GM18520 (cell line): ENCODE results near the gene ALPP.
"Not testable (repeated sequence)": the region's sequence is repeated elsewhere in the genome, so short reads cannot be mapped to it uniquely, and the experiment has no call there.

Source experiments
- ATAC-seq: cut with Tn5 transposase; IDR thresholded peaks from one replicate; pipeline ENCODE4 v1.9.1; 2021; ENCODE audit not compliant: unreplicated experiment

The ALPP gene

DNA sequence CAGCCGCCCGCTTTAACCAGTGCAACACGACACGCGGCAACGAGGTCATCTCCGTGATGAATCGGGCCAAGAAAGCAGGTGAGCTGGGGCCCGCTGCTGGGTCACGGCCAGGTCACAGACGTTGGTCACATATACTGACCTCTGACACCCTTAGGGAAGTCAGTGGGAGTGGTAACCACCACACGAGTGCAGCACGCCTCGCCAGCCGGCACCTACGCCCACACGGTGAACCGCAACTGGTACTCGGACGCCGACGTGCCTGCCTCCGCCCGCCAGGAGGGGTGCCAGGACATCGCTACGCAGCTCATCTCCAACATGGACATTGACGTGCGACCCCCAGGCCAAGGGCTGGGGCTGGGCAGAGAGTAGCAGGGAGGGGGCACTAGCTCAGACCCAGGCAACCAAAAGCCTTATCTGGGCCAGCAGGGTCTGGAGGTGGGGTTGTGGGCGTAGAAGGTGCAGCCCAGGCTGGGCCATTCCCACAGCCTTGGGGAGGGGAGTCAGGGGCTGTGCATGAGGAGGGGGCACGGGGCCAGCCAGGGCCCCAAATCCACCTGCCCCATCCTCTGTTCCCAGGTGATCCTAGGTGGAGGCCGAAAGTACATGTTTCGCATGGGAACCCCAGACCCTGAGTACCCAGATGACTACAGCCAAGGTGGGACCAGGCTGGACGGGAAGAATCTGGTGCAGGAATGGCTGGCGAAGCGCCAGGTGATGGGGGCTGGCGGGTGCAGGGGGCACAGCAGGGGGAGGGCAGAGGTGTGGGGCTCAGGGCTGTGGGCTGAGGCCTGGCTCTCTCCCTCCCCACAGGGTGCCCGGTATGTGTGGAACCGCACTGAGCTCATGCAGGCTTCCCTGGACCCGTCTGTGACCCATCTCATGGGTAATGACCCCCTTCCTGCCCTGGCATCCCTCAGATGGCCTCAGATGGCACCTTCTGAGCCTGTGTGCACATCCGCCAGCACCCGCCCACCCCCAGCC lies 1.3 kb downstream of the ALPP start:
- ATAC-seq = not testable (repeated sequence)

DNA sequence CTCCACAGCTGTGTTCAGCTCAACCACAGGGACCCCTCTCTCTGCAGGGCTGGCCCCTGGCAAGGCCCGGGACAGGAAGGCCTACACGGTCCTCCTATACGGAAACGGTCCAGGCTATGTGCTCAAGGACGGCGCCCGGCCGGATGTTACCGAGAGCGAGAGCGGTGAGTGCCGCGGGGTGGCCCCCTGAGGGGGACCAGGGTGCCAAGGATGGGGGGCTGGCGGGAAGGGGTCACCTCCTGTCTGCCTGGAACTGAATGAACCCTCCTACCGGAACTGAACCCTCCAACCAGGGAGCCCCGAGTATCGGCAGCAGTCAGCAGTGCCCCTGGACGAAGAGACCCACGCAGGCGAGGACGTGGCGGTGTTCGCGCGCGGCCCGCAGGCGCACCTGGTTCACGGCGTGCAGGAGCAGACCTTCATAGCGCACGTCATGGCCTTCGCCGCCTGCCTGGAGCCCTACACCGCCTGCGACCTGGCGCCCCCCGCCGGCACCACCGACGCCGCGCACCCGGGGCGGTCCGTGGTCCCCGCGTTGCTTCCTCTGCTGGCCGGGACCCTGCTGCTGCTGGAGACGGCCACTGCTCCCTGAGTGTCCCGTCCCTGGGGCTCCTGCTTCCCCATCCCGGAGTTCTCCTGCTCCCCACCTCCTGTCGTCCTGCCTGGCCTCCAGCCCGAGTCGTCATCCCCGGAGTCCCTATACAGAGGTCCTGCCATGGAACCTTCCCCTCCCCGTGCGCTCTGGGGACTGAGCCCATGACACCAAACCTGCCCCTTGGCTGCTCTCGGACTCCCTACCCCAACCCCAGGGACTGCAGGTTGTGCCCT lies 2.9 kb downstream of the ALPP start:
- not testable (repeated sequence) for ATAC-seq

DNA sequence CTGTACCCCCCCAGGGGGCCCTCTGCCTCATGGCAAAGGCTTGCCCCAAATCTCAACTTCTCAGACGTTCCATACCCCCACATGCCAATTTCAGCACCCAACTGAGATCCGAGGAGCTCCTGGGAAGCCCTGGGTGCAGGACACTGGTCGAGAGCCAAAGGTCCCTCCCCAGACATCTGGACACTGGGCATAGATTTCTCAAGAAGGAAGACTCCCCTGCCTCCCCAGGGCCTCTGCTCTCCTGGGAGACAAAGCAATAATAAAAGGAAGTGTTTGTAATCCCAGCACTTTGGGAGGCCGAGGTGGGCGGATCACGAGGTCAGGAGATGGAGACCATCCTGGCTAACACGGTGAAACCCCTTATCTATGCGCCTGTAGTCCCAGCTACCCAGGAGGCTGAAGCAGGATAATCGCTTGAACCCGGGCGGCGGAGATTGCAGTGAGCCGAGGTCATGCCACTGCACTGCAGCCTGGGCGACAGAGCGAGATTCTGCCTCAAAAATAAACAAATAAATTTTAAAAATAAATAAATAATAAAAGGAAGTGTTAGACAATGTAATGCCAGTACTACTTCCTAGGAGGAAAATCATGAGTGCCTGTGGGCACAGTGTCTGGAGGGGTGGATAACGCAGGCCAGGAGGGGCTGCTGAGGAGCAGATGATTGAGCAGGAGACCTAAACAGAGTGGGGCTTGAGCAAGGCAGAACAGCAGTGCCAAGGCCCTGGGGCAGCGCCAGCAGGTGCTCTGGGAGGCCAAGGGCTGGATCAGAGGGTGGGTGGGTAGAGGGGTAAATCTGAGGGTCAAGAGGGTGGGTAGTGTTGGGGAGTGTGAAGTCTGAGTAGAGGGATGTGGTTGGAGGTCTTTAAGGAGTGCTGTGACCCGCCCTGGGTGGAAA lies 4.0 kb downstream of the ALPP start:
- ATAC-seq = no peak

DNA sequence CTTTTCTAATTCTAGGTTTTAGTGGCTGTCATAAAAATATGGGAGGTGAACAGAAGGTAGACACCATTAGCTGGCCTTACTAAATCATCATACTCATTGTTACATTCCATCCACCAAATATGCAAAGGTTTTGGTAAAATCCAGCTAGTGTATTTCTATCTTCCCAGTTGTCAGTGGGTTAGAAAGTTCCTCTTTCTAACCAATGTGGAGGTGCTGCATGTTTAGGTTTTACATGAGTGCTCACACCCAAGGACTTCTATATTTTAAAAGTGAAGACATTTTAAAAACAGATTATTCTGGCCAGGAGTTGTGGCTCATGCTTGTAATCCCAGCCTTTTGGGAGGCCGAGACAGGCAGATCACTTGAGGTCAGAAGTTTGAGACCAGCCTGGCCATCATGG lies 5.9 kb downstream of the ALPP start:
- ATAC-seq = no peak

DNA sequence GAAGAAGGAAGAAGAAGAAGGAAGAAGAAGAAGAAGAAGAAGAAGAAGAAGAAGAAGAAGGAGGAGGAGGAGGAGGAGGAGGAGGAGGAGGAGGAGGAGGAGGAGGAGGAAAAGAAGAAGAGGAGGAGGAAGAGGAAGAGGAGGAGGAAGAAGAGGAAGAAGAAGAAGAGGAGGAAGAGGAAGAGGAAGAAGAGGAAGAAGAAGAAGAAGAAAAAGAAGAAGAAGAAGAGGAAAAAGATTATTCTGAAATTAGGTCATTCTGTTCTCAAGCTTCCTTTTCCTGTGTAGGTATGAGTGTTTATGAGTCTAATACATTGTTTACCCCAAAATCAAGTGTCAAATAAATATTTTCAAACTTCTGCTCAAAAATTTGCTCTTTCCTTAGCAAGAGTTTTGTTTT lies 6.5 kb downstream of the ALPP start:
- not testable (repeated sequence) for ATAC-seq

DNA sequence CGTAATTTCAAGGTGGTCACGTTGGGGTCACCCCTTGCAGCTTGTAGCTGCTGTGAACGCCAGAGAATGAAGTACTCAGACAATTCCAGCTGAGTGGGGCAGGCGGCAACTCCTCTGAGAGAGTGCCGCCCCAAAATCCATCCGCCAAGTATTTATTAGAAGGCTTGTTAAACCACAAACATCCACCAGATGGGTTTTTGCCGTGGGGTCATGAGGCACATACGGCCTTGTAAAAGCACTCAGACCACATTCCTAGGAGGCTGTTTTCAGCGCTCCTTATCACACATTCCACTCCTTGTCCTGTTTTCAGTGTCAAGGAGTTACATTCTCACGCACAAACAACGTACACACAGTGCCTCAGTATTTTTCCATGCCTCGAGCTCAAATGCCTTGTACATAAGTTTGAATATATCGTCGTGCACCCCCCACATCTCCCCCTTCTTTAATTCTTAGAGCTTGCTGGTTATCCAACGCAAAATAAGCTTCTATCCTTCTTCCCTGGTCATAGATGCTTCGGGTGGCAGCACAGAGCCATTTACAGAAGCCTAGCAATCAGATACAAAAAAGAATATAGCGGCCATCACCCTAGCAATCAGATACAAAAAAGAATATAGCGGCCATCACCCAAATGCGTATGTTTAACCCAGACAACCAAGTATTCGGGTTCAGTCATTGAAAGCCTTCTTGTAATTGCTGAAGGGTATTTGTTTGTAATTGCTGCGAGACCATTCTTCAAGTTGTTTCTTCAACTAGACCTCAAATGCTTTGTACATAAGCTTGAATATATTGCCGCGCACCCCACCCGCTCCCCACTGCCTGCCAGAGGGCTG lies 7.3 kb downstream of the ALPP start:
- ATAC-seq = no peak

DNA sequence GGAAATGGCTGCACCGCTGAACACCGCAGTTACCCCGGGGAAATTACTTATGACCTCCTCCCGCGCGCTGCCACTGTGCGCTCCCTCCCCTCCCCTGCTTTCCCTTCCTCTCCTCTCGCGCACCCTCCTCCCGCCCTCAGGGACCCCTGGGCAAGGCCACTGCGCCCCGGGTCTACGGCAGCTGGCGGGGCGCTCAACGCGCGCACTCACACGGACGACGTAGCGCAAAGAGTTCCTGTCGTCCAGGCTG lies 7.9 kb downstream of the ALPP start:
- ATAC-seq = no peak

DNA sequence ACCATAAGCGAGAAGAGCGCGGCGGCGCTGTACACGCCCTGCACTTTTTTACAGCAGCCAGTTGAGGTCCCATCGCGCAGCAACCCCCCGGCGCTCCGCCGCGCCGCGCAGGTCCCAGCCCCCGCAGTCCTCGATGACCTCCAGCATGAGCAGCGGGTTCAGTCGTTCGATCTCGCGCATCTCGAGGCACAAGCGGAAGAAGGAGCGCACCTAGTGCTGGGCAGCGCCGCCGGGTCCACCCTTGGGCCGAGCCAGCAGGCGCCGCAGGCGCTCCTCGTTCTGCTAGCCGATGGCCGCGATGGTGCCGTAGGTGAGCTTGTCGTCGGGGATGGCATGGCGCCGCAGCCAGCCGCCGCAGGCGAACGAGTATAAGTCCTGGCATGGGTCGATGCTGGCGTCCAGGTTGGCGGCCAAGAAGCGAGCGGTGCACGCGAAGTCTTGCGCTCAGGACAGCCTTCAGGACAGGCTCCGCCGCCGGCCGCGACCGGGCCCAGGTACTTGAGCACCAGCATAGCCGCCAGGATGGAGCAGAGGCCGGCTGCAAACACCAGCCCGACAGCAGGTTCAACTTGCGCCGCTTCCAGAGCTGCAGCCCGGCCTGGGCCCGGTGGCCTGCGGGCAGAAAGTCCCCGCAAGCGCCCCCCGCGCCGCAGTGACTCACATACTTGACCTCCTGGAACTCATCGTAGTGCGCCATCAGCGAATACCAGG lies 8.3 kb downstream of the ALPP start:
- no peak for ATAC-seq

DNA sequence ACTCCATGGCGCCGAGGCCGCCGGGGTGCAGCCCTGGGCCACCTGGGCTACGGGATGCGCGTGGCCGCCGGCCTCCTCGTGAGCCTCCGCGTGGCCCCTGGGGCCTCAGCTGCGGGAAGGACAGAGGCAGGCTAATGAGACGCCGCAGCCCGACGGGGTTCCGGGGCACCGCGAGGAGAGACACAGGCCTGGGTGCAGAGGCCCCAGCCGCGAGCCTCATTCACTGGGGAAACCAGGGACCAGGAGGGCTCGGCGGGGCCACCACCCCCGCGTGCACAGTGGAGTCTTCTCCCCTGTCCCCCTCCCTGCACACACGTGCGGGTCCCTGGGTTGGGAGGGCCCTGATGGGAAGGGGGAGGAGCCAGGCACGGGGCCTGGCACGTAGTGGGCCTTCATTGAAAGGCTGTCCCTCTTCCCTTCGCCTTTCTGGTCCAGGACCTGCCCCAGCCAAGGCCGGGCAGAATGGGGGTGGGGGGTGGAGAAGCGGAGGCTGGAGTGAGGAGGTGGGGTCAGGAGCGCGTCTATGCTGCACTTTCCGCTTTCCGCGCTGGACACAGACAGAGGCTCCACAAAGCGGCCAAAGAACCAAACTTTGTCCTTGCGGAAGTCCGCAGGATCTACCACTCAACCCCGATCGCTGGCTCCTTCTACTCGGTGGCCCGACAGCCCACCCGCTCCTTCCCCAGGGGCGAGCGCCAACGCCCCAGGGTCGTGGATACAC lies 9.1 kb downstream of the ALPP start:
- no peak for ATAC-seq

DNA sequence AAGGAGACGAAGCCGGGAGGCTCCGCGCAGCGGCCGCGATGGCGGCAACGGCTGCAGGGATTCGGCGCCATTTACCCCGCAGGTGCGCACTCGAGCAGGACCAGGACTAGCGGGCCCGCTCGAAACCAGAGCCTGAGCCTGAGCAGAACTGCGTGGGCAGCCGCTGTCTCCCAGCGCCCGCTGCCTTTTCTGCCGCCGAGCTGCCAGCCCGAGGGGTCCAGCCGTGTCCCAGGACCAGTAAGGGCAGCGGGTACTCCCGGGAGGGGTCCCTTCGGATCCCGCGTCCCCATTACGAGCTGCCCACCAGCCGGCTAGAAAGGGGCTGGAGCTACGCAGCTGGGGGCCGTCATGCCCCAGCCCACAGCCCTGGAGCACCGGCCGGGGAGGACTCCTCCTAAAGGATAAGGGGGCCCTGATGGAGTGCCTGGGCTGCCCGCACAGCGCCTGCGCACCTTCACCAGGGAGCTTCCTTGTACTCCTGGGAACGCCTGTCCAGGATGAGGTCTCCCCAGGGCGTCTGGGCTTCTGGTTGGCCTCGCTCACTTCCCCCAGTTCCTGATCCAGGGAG lies 9.9 kb downstream of the ALPP start:
- no peak for ATAC-seq

DNA sequence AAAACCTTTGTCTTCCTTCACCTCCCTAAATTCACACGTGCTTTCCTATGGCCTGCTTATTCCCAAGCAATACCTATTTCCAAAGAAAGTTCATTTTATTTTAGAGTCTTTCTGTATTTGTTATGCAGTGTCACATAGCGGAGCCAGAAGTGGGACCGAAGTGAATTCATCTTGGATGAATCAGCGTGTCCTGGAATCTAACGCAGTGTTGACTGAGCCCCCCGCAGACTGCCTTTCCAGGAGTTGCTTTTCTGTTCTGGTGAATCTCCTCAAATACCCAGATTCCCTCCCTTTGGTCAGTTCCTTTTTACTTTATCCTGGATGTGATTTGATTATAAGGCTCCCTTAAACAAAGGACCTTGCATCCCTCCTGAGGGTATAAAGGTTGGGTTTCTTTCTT lies 10.8 kb downstream of the ALPP start:
- ATAC-seq = no peak

DNA sequence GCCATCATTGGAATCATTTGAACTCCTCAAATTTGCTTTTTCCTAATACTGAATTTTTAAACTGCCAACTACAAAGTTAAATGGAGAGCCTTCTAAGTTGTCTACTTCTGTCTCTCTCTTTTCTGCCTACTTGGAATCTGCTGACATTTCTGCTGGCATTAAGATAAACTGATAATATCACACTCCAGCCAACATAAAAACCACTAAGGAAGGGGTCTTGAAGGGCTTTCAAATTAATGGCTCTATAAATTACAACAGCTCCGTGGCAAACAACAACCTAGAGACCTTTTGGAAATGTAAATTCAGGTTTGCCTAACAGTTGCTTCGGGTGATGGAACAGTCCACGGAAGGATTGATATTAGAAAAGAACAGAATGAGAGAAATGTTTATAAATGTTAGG lies 12.1 kb downstream of the ALPP start:
- no peak for ATAC-seq

DNA sequence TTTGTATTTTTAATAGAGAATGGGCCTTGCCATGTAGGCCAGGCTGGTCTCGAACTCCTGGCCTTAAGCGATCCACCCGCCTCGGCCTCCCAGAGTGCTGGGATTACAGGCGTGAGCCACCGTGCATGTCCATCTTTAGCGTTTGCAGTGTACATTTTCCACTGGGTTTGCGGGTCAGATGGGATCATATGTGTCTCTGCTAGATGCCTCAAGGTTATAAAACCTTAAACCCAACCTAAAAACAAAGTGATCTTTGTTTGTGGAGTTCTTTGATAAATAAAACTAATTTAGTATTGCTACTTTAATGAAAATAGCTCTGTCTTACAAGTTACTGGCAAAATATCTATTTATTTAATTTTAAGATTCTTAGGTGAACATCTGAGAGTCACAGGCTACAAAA lies 15.0 kb downstream of the ALPP start:
- ATAC-seq = no peak

DNA sequence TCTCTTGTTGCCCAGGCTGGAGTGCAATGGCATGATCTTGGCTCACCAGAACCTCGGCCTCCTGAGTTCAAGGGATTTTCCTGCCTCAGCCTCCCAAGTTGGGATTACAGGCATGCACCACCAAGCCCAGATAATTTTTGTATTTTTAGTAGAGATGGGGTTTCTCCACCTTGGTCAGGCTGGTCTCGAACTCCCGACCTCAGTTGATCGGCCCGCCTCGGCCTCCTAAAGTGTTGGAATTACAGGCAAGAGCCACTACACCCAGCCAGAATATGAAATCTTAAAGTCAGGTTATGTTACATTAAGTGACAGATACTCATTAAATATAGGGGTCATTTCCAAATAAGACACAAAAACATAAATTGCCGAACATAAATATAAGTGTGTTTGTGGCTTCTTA lies 15.9 kb downstream of the ALPP start:
- not testable (repeated sequence) for ATAC-seq

DNA sequence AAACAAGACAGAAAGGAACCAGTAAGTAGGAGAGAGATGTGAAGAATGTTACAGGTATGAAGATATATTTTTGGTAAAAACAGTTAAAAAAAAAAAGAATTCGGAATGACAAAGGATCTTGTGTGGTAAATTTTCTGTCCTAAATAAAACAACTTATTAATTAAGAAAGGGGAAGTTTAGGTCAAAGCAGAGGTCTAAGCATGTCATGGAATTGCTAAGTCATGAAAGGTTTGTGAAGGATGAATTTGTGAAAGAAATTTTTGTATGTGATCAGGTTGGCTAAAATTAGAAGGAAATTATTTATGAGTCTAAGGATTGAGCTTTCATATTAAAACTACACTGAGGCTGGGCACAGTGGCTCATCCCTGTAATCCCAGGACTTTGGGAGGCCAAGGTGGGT lies 17.0 kb downstream of the ALPP start:
- no peak for ATAC-seq

DNA sequence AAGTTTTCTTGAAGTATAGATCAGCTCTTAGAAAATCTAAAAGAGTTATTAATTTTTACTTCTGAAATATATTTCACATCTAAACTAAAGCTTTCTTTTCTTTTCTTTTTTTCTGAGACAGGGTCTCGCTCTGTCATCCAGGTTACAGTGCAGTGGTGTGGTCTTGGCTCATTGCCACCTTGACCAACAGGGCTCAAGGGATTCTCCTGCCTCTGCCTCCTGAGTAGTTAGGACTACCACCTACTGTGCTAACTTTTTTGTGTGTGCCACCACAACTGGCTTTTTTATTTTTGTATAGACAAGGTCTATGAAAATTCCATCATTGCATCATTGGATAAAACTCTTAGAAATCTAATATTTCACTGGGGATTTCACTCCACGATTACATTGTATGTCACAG lies 18.1 kb downstream of the ALPP start:
- no peak for ATAC-seq

DNA sequence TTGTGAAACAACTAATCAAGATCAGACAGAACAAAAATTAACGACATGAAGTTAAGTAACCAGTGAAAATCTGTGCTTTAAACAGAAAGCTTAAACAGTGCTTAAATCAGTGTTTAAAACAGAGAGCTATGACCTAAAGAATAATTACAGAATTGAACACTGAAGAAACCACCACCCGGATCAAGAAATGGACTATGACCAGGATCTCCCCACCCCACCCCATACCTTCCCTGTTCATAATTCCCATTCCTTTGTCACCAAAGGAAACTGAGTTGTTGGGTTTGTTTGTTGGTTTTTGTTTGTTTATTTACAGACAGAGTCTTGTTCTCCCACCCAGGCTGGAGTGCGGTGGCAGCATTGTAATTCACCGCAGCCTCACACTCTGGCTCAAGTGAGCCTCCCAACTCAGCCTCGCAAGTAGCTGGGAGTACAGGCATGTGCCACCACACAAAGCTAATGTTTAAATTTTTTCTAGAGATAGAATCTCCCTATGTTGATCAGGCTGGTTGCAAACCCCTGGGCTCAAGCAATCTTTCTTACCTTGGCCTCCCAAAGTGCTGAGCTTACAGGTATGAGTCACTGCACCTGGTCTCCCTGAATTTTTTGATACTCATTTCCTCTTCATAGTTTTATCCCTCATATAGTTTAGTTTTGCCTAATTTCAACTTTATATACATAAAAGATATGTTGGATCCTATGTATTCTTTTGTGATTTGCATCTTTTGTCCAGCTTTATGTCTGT lies 19.9 kb downstream of the ALPP start:
- no peak for ATAC-seq
